Stimulated activated CD4-positive, alpha-beta T cell treated with anti-CD3 and anti-CD28 coated beads, Interleukin-4, amount 100 ng/mL, for 48 hours (primary cell): ENCODE data around the gene FGGY.
"Not testable (repeated sequence)": the region's sequence is repeated elsewhere in the genome, so short reads cannot be mapped to it uniquely, and the experiment has no call there.

Experiments
- DNase-seq, 2 donors: peaks; one replicate each; pipeline ENCODE4 v3.0.0-alpha.2; 2020; ENCODE audit warnings: low read depth in 2 of 2

FGGY gene

GRCh38 chr1:59701376-59701775 lies 404.5 kb downstream of the FGGY start:
- no peak for DNase-seq

- DNase-seq, result no peak
These were observed 406.5 kb downstream of the FGGY start for GRCh38 chr1:59703226-59703917.

GRCh38 chr1:59703918-59704378 lies 407.1 kb downstream of the FGGY start:
- DNase-seq, result no peak

- DNase-seq, result no peak
These were observed 407.8 kb downstream of the FGGY start for GRCh38 chr1:59704716-59705115.

GRCh38 chr1:59705466-59706302 lies 408.8 kb downstream of the FGGY start:
- no peak for DNase-seq

- DNase-seq, result no peak
These were observed 409.4 kb downstream of the FGGY start for GRCh38 chr1:59706303-59706599.

- DNase-seq, result no peak
These were observed 410.4 kb downstream of the FGGY start for GRCh38 chr1:59707178-59707791.

- DNase-seq, result no peak
These were observed 412.4 kb downstream of the FGGY start for GRCh38 chr1:59709333-59709732.

GRCh38 chr1:59710920-59711319 lies 414.0 kb downstream of the FGGY start:
- not testable (repeated sequence) for DNase-seq

- DNase-seq, result no peak
These were observed 417.3 kb downstream of the FGGY start for GRCh38 chr1:59714219-59714618.

- no peak for DNase-seq
These were observed 418.1 kb downstream of the FGGY start for GRCh38 chr1:59714966-59715365.

GRCh38 chr1:59716832-59717231 lies 419.9 kb downstream of the FGGY start:
- DNase-seq, result no peak

GRCh38 chr1:59718064-59718988 lies 421.4 kb downstream of the FGGY start:
- no peak for DNase-seq

- DNase-seq, result no peak
These were observed 422.1 kb downstream of the FGGY start for GRCh38 chr1:59718989-59719360.

- DNase-seq, result no peak
These were observed 423.6 kb downstream of the FGGY start for GRCh38 chr1:59720326-59721115.

GRCh38 chr1:59730302-59730701 lies 433.4 kb downstream of the FGGY start:
- no peak for DNase-seq

GRCh38 chr1:59730759-59731478 lies 434.0 kb downstream of the FGGY start:
- DNase-seq, result no peak

- DNase-seq, result no peak
These were observed 434.7 kb downstream of the FGGY start for GRCh38 chr1:59731591-59731990.

- DNase-seq, result no peak
These were observed 435.5 kb downstream of the FGGY start for GRCh38 chr1:59732214-59732955.
